HG03139 (cell line): ENCODE results near the gene FGD4.

Experiments used
- ATAC-seq: cut with Tn5 transposase; IDR thresholded peaks from one replicate; pipeline ENCODE4 v1.9.1; 2021; ENCODE audit not compliant: unreplicated experiment

FGD4 gene

DNA sequence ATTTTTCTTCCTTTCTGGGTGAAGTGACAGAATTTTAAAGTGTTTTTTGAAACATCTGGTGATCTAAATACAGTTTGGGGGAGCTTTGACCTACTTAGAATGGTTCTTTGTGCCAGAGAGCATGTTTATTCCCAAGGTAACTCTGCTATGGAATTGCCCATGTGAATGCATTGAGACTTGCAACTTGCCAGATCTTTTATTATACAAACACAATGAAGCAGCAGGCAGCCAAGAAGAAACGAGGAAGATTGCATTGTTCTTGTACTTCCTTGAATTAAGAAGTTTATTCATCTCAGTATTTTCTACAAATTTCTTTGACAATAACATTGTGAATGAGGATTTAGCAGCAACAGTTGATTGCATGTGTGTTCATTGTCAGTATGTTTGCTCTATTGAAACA, 55.5 kb downstream of the FGD4 start:
- ATAC-seq, result no peak

DNA sequence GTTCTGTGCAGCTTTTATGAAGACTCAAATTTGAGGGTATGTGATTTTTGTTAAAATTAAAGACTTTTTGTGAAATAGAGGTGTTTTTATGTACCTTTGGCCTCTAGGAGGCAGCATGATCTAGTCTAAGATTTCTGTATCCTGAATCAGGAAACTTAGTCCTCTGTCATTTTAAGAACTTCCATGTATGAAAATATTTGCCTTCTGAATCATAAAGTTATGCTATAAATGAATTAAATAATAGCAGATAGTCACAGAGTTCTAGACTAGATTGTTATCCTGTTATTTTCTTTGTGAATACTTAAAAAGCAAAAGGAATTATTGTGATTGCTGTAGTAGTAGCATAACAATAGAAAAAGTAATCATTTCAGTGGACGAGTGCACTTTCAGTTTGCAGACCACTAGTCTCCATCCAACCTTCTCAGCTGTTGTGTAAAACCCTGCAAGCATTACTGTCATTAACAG, 56.3 kb downstream of the FGD4 start:
- no peak for ATAC-seq

DNA sequence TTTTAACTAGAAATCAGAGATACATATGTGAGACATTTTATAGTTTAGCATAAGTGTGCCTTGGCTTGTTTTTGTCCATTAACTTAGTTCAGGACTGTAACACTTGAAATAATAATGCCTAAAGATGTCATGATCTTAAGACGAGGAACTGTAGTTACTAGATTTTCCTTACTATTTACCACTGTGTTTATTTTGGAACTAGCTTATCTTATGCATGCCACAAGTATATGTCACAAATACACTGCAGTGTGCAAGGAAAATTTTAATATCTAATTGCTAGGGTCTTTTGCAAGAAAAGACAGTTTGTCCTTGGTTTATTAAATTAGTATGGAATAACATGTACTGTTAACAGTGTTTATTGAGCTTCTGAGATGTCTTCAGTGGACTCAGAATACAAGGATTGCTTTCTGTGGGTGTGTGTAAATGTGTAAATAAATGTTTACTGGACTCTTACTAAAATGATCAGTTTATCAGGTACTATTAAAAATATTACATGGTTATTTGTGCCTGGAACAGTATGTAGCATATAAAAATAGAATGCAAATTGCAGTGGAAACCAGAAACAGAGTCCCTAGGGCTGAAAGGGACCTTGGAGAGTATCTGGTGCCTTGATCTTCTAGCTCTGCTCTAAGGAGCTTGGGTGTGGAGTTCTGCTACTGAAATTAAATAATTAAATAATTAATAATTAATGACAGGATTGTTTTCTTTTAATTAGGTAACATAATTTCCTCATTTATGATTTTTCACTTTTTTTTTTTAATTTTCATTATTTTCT, 58.1 kb downstream of the FGD4 start:
- ATAC-seq, result no peak

DNA sequence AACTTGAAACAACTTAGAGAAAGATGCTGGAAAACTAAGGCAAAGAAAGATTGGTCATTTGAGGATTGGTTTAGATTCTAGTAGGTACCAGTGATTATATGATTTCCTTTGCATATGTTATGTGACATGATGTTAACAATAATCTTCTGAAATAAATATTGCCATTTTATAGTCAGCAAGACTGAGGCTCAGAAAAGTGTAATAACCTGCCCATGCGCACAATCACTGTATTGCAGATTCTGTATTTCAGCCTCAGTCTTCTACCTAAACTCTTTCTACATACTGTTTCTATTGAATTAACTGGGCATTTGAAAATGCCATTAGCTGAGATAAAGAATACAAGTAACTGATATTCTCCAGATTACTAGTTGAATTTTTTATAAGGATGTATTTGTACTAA, 61.3 kb downstream of the FGD4 start:
- ATAC-seq, result no peak

DNA sequence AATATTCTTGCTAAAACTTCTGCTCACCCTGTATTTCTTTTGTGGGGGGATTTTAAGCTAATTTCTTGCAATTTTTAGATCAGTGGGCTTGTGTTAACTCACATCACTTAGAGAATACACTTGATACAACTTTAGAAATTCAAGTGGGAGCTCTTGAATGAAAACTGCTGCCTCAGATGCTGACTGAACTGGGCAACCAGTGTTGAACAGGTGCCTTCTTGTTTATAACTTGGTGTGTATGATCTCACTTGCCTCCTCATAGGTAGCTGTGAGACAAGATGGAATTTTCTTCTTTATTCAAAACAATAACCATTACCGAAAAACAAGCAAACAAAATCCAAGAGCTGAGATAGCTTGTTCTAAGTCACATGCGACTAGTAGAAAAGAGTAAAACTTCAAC, 63.5 kb downstream of the FGD4 start:
- no peak for ATAC-seq

DNA sequence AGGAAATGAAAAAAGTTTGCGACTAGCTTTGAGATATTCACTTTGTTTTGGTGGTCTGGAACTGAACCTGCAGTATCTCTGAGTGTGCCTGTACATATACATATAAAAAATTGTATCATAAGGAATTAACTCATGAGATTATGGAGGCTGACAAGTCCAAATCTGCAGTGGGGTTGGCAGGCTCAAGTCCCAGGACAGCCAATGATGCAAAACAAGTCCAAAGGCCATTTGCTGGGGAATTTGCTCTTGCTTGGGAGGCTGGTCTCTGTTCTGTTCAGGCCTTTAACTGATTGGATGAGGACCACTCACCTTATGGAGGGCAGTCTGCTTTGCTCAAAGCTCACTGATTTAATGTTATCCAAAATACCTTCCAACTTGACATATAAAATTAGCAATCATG, 66.8 kb downstream of the FGD4 start:
- ATAC-seq, result no peak

DNA sequence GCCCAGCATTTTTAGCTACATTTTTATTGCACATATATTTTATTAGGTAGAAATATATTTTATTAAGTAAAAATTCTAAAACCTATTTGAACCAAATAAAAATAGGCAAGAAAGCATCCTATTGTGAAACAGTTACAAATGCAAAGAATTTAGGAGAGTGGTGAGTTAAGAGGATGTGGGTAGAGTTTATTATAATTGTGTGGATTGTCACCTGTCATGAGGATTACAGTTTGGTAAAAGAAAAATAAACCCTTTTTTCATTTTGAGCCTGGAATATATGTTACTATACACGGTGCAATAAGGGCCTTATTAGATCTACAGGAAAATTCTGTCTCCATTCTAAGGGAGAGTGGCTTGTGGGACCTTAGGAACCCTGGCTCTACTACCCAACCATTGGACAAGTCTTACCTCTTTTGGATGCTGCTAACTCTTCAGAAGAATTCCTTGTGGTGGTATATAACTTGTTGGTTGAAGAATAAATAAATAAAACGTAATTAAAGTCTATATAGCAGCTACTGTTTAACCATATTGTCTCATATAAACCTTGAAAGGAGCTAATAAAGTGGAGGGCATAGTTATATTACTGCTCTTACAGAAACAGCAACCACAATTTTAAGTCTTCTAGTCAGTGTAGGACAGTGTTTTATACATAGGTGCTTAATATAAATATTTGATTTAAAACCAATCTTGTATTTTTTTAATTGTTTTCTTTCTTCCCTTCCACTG, 67.8 kb downstream of the FGD4 start:
- no peak for ATAC-seq

DNA sequence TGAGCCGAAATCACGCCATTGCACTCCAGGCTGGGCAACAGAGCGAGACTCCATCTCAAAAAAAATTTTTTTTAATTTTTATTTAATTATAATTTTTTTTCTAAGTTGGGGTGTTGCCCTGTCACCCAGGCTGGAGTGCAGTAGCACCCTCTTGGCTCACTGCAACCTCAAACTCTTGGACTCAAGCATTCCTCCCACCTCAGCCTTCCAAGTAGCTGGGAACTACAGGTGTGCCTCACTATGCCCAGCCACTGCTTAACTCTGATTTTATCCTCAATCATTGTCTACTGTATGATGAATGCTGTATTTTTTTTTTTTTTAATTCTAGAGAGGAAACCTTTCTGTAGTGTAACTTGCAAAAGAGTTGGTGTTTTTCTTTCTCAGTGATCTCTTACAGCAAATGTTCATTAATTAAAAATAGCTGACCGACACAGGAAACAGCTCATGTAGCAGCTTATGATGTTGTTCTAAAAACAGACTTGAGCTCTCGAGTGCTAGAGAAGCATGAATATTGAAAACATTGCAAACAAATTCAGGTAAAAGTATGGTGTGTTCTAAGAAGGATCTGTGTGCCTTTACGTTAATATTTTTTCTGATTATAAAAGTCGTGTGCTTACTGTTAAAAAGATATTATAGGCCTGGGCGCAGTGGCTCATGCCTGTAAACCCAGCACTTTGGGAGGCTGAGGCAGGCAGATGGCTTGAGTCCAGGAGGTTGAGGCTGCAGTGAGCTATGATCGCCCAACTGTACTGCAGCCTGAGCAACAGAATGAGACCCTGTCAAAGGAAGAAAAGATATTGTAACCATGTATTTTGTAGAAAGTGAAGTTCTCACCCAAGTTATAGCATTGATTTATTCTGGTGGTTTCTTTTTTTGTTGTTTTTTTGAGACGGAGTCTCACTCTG, 68.9 kb downstream of the FGD4 start:
- ATAC-seq, result no peak

DNA sequence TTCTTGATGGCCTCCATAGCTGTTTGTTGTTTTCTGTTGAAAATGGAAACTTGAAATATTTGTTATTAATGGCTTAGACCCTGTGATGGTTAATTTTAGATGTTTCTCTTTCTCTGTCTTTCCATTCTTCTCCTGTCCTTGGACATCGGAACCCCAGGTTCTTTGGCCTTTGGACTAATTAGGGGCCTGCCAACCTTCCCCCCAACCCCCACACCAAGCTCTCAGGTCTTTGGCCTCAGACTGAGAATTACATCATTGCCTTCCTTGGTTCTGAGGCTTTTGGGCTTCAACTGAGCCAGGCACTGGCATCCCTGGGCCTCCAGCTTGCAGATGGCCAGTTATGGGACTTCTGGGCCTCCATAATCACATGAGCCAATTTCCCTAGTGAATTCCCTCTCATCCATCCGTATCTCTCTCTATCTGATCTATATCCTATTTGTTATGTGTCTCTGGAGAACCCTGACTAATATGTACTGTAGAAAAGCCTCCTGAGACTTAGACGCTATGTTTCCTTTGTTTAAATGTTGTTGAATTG, 71.6 kb downstream of the FGD4 start:
- no peak for ATAC-seq

DNA sequence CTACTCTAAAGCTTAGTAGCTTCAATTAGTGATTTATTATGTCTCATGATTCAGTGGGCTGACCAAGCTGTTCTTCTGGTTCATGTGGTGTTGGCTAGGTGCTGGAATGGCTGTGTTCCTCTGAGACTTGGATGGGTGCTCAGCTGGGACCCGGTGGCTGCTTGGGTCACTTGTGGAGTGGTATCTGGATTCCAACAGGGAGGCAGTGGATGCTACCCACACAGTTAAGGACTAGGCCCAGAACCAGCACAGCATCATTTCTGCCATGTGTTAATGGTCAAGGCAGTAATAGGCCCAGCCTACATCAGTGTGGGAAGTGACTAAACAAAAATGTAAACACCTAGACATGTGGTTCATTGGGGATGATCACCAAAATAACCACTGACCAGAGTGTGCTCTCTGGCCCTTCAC, 72.2 kb downstream of the FGD4 start:
- no peak for ATAC-seq

DNA sequence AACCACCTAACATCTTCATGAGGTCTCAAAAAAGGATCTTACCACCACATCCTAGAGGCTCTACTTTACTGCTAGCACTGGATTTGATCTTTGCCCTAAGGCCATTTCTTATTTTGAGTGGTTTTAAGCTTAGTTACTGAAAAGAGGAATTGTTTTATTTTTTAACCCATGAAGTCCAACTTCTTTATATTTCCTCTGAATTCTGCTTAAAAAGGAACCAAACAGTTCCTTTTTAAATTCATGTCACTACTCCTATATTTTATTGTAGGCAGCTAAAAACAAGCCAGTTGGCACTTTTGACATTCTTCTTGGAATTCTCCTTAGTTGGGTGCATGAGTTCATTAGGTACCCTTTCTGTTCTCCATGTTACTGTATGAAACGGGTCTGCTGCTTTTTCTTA, 76.4 kb downstream of the FGD4 start:
- ATAC-seq, result no peak

DNA sequence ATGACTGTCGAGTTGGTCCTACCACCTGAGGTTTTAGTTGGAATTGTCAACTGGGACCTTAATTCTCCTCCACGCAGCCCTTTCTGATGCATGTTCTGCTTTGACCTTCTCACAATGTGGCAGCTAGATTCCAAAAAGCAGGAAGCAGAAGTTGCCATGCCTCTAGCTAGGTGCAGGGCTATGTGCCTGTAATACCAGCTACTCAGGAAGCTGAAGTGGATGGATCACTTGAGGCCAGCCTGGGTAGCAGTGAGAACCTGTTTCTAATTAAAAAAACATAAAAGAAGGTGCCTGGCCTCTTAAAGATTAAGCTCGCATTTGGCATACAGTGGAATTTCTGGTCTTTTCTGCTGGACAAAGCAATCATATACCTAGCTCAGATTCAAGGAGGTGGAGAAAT, 77.1 kb downstream of the FGD4 start:
- no peak for ATAC-seq

DNA sequence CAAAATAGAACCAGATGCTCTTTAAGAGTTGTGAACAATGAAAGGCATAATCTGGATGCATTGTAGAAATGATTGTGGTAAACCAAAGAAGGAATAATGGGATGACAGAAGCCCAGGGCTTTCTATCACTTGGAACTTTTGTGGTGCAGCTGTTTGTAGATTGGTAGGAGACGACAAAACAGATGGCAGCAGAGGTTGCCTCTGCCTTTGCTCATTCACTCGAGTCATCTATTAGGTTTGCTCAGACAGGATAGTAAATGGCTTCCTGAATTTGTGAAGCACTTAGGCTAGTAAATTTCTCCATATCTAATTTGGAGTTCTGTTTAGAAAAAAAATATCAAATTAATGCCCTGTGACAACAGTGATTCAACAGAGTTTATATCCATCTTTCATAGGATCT, 78.4 kb downstream of the FGD4 start:
- ATAC-seq, result no peak

DNA sequence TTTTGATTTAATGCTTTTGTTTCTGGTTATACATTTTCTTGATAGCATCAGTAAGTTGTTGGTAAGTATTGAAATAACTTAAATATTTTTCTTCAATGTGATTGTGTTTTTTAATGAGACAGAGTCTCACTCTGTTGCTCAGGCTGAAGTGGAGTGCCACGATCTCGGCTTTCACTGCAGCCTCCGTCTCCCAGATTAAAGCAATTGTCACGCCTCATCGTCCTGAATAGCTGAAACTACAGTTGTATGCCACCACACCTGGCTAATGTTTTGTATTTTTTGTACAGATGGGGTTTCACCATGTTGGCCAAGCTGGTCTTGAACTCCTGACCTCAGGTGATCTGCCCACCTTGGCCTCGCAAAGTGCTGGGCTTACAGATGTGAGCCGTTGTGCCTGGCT, 78.8 kb downstream of the FGD4 start:
- ATAC-seq, result no peak

DNA sequence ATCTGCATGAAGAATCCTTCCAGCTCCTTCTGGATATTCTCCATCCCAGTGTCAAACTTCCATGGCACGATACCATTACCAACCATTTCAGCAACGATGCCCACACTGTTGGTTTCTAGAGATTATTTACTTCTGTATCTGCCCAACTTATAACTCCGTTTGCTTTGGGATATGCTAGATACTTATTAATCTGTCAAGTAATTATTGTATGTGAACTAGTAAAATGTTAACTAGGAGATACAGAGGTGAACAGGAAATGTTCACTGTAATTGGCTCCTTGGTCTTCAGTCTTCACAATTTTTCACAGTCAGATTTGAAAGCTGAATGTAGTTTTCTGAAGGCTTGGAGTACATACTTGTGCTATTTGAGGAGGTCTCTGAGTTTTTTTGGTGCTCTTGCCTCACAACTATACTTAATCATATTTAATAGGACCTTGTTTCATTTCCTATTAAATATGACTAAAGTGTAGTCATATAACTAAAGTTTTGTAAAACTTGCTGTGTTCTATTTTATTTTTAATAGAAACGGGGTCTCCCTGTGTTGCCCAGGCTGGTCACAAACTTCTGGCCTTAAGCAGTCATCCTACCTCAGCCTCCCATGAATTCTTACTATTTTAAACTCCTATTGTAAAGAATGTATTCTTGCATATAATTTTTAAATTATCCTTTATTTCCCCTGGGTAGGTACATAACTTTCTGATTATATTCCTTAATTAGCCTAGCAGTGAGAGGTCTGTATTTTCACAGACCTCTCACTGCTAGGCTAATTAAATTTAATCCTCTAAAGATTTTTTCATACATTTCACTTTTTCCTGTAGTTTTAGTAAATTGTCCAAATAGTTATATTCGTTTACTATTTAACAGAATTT, 79.7 kb downstream of the FGD4 start:
- ATAC-seq, result peak; percentile 72

DNA sequence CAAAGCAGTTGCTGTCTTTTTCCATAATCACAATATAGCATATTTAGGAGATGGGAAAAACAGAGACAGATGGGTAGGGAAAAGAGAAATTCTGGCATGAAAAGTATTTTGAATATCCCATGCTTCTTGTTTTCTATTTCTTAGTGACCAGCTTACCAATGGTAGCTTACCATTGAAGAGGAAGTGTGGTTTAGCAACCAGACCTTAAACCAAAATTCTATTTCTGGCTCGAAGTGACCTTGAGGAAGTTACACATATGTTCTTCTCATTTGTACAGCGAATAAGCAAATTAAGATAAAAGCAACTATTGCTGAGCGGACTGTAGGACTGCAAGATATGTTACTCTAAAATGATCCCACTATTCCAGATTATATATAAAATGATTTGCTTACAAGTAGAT, 82.9 kb downstream of the FGD4 start:
- ATAC-seq, result peak; percentile 65

DNA sequence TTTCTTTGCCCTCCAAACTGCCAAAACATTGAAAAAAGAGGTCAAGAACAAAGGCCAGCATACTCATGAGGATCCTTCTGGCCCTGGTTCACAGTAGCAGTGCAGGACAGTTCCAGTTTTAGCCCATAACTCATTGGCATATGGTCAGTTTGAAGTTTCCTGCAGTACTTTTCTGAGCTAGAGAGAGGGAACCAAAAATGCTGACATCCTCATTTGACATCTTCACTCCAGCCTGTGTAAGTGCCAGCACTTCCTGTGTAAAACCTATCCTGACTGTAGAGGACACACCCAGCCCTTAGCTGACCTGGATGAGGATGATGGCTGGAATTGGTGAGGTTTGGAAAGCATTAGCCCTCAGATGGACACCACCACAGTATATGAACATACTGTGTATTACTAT, 84.1 kb downstream of the FGD4 start:
- ATAC-seq, result no peak

DNA sequence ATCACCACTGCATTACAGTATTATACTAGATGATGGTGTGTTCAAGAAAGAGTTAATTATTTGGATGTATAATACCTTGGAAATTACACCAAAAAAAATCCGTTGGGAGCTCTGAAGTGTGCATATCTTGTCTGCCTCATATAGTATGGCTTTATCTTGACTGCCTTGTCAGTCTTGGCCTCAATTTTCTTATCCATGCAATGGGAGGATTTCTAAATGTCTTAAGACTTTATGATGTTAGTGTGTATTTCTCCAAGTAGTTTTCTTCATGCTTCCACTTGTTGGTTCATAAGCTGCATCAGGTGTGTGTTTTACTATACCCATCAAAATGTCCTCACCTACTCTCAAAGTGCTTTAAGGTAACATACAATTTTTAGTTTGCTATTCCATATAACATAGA, 84.6 kb downstream of the FGD4 start:
- no peak for ATAC-seq

DNA sequence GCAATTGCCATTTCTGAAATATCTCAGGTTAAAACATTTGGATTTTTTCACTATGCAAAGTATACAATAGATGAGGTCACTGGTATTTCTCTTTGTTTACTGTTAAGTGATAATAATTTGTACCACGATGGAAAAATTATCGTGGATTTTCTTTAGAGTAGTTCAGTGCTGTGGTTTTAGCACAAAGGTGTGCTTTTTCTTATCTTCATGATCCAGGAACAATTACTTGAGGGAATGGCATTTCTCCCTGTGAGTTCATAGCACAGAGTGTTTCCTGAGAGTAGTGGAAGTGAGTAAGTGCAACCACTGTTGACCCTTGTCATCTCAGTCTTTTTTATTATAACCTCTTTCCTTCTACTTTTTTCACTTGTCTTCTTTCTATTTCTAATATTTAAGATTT, 86.8 kb downstream of the FGD4 start:
- ATAC-seq, result no peak

DNA sequence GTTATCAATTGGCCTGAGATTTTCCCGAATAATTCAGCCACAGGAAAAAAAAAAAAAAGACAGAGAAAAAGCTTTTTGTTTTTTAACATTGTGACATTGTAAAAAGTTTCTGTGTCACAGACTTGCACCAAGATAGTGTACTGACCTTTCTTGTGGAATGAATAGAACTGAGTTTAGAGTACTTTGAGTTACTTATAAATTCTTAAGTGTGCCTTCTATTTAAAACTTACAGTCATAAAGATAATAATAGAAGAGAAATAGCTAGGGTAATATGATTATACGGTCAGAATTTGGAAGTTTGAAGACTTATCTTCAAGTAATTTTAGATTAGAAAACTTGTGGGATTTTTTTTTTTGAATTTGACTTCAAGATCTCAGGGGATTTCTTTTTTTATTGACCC, 88.8 kb downstream of the FGD4 start:
- ATAC-seq, result no peak
